HCT116 (cell line): Measurements from ENCODE around the gene CGNL1.

Experiments used
- CBX3 ChIP-seq: IDR thresholded peaks from 2 replicates; pipeline ENCODE4 v1.6.1; 2012; ENCODE audit warnings: low read depth
- CEBPB ChIP-seq: IDR thresholded peaks from 2 replicates; pipeline ENCODE4 v1.6.1; 2012; ENCODE audit warnings: low read depth
- CTCF ChIP-seq, 3 experiments: fragments of 200-600 bp in 1 of 3; sonication (generic) in 1 of 3; IDR thresholded peaks in 2 of 3; conservative IDR thresholded peaks in 1 of 3; 2 replicates each; pipeline ENCODE4 v1.5.1; 2012 to 2017; ENCODE audit warnings: low read depth in 2 of 3, low read length in 2 of 3, antibody characterized with exemption in 1 of 3, borderline replicate concordance in 1 of 3, control low read depth in 1 of 3, mild to moderate bottlenecking in 1 of 3, mixed read lengths in 1 of 3, mixed run types in 1 of 3, moderate library complexity in 1 of 3; ENCODE audit not compliant: insufficient read depth in 1 of 3
- ELF1 ChIP-seq: IDR thresholded peaks from 2 replicates; pipeline ENCODE4 v1.6.1; 2012; ENCODE audit warnings: low read depth, borderline replicate concordance
- EZH2 ChIP-seq: fragments of 200-600 bp; sonication (generic); IDR thresholded peaks from 2 replicates; pipeline ENCODE4 v1.6.1; 2017; ENCODE audit warnings: antibody characterized with exemption, mixed run types
- FOSL1 ChIP-seq: IDR thresholded peaks from 2 replicates; pipeline ENCODE4 v1.6.1; 2012; ENCODE audit warnings: low read depth
- POLR2A ChIP-seq: IDR thresholded peaks from 2 replicates; pipeline ENCODE4 v1.7.0; 2011; ENCODE audit warnings: borderline replicate concordance; ENCODE audit not compliant: insufficient read depth, insufficient read length; ENCODE audit errors: extremely low read depth
- POLR2AphosphoS5 ChIP-seq: IDR thresholded peaks from 2 replicates; pipeline ENCODE4 v1.6.1; 2011; ENCODE audit warnings: mild to moderate bottlenecking, low read depth, low read length, moderate library complexity
- SIN3A ChIP-seq: IDR thresholded peaks from 2 replicates; pipeline ENCODE4 v1.6.1; 2012; ENCODE audit warnings: low read depth
- ZNF274 ChIP-seq: fragments of 200-500 bp; sonication (Bioruptor generic); IDR thresholded peaks from 2 replicates; pipeline ENCODE4 v1.6.1; 2014; ENCODE audit warnings: mild to moderate bottlenecking, low read depth, low read length, inconsistent platforms
- TF ChIP-seq, protein P1 (sequence below): IDR thresholded peaks from 2 replicates; pipeline ENCODE4 v1.6.1; 2012; ENCODE audit warnings: low read depth

DNA sequence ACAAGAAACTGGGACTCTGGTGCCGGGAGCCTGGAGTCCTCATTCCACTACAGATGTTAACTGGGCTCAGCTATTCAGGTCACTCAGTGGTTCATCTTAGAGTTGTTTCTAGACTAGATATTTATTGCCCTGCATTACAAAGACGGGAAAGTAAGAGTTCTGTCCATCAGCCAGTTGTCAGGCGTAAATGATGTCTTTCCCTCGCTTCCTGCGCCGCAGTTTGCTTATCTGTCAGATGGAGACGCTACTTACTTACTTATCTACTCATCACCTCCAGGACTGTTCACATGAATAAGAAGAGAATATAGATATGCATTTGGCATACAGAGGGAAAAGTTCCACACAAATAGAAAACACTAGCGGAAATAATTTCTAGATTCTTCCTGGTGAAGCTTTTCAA is 47.8 kb upstream of the CGNL1 start:
- no peak for TF ChIP-seq CEBPB
- no peak for TF ChIP-seq EZH2
- TF ChIP-seq CTCF (IDR thresholded peaks at IDR 0.05 in 2 of 3, conservative IDR thresholded peaks at IDR 0.05 in 1 of 3; ENCODE audit: borderline replicate concordance in 1 of 3, insufficient read depth in 1 of 3, low read depth in 2 of 3, low read length in 2 of 3) = 0 out of 6 replicates have a peak, but pooled peaks of 1 of the 3 experiments have one; percentile 19
- no peak for TF ChIP-seq POLR2A
- TF ChIP-seq ELF1 = no peak
- no peak for TF ChIP-seq SIN3A
- TF ChIP-seq FOSL1 = no peak
- TF ChIP-seq, protein P1, sequence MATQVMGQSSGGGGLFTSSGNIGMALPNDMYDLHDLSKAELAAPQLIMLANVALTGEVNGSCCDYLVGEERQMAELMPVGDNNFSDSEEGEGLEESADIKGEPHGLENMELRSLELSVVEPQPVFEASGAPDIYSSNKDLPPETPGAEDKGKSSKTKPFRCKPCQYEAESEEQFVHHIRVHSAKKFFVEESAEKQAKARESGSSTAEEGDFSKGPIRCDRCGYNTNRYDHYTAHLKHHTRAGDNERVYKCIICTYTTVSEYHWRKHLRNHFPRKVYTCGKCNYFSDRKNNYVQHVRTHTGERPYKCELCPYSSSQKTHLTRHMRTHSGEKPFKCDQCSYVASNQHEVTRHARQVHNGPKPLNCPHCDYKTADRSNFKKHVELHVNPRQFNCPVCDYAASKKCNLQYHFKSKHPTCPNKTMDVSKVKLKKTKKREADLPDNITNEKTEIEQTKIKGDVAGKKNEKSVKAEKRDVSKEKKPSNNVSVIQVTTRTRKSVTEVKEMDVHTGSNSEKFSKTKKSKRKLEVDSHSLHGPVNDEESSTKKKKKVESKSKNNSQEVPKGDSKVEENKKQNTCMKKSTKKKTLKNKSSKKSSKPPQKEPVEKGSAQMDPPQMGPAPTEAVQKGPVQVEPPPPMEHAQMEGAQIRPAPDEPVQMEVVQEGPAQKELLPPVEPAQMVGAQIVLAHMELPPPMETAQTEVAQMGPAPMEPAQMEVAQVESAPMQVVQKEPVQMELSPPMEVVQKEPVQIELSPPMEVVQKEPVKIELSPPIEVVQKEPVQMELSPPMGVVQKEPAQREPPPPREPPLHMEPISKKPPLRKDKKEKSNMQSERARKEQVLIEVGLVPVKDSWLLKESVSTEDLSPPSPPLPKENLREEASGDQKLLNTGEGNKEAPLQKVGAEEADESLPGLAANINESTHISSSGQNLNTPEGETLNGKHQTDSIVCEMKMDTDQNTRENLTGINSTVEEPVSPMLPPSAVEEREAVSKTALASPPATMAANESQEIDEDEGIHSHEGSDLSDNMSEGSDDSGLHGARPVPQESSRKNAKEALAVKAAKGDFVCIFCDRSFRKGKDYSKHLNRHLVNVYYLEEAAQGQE = no peak
- TF ChIP-seq ZNF274 = no peak
- TF ChIP-seq CBX3 = no peak
- no peak for TF ChIP-seq POLR2AphosphoS5
